ENCODE results near the gene ZCCHC7.

ZCCHC7 gene

DNA sequence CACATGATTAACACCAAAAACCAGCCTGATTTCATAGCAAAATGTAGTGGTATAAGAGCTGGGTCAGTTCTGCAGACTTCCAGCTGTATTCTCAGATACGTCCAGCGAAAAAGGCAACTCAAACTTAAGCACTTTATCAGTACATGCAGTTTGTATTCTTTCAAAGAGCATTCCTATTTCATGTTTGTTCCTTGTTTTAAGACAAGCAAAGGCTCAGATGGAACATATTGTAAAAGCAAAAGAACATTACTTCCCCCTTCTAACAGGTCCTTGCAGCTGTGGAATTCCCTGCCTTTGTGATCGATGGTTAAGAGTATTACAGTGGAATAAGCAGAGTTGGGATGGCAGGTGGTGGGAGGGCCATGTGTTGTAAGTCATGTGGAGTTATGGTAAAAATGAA is 215.8 kb downstream of the ZCCHC7 start:
- Histone ChIP-seq H3K27me3 (ENCODE audit: low read depth, low read length) (no peaks in the 10 kb centered on the region), H3K9me3 (ENCODE audit: insufficient read depth, low read length) (no peaks in the 10 kb centered on the region), H3K4me1 (ENCODE audit: low read length) (peaks cover 57% of the 10 kb centered on the region), H3K4me2 (ENCODE audit: low read length) (peak overlapping the region; percentile 39), H3K36me3 (replicated peaks; ENCODE audit: low read depth, low read length) (no peaks in the 10 kb centered on the region), H3K79me2 (ENCODE audit: low read length) (no peaks in the 10 kb centered on the region), H2AFZ (ENCODE audit: low read depth, low read length) (no peak overlapping the region), H3K9ac (ENCODE audit: low read length) (peak overlapping the region; percentile 10; the same call in 1 of the 2 replicates), H4K20me1 (ENCODE audit: insufficient read depth, low read length) (no peaks in the 10 kb centered on the region), H3K4me3 (ENCODE audit: low read length) (no peak overlapping the region), H3K27ac (ENCODE audit: low read length) (0 out of 2 replicates have a peak overlapping the region, but pooled peaks have one; percentile 12)
- TF ChIP-seq, protein P1, sequence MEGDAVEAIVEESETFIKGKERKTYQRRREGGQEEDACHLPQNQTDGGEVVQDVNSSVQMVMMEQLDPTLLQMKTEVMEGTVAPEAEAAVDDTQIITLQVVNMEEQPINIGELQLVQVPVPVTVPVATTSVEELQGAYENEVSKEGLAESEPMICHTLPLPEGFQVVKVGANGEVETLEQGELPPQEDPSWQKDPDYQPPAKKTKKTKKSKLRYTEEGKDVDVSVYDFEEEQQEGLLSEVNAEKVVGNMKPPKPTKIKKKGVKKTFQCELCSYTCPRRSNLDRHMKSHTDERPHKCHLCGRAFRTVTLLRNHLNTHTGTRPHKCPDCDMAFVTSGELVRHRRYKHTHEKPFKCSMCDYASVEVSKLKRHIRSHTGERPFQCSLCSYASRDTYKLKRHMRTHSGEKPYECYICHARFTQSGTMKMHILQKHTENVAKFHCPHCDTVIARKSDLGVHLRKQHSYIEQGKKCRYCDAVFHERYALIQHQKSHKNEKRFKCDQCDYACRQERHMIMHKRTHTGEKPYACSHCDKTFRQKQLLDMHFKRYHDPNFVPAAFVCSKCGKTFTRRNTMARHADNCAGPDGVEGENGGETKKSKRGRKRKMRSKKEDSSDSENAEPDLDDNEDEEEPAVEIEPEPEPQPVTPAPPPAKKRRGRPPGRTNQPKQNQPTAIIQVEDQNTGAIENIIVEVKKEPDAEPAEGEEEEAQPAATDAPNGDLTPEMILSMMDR (IDR thresholded peaks at IDR 0.05; ENCODE audit: low read depth, low read length), result no peak
- TF ChIP-seq EZH2phosphoT487 (IDR thresholded peaks at IDR 0.05; ENCODE audit: low read depth), result no peak

DNA sequence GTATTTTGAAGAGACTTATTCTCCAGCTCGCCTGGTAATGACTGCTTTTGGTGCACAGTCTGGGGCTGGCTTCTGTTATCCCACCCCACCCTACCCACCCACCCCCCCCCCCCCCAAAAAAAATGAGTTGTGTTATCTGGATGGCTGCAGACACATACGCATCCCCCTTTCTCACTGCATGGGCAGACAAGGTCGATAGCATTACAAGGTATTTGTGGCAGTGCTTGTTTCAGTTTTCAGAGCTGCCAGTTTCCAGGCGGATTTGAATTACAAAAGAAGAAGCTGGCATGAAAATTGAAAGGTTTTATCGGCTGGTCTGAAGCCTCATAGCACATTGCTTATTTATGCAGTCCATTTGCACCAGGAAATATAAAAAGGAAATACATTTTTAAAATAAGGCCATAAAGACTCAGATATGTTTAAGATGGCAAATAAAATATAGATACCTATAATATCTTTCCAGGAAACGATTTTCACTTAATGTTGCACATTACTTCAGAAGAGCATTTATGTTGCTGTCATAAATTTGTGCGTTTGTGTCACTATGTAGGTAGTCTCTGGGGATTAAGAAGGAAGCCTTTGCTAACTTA is 217.0 kb downstream of the ZCCHC7 start:
- peak overlapping the region; percentile 34 for H3K9ac ChIP-seq (ENCODE audit: low read length)
- H3K4me2 ChIP-seq (ENCODE audit: low read length), result peak overlapping the region; percentile 64
- no peak overlapping the region for H2AFZ ChIP-seq (ENCODE audit: low read depth, low read length)
- H4K20me1 ChIP-seq (ENCODE audit: insufficient read depth, low read length), result no peaks in the 10 kb centered on the region
- TF ChIP-seq EZH2phosphoT487 (IDR thresholded peaks at IDR 0.05; ENCODE audit: low read depth), result no peak
- TF ChIP-seq, protein P1 (IDR thresholded peaks at IDR 0.05; ENCODE audit: low read depth, low read length), result no peak
- no peaks in the 10 kb centered on the region for H3K36me3 ChIP-seq (replicated peaks; ENCODE audit: low read depth, low read length)
- H3K27ac ChIP-seq (ENCODE audit: low read length), result no peak overlapping the region
- H3K79me2 ChIP-seq (ENCODE audit: low read length), result no peaks in the 10 kb centered on the region
- peak overlapping the region; percentile 28 for H3K4me3 ChIP-seq (ENCODE audit: low read length)
- no peaks in the 10 kb centered on the region for H3K9me3 ChIP-seq (ENCODE audit: insufficient read depth, low read length)
- peaks cover 51% of the 10 kb centered on the region for H3K4me1 ChIP-seq (ENCODE audit: low read length)
- H3K27me3 ChIP-seq (ENCODE audit: low read depth, low read length), result no peaks in the 10 kb centered on the region

DNA sequence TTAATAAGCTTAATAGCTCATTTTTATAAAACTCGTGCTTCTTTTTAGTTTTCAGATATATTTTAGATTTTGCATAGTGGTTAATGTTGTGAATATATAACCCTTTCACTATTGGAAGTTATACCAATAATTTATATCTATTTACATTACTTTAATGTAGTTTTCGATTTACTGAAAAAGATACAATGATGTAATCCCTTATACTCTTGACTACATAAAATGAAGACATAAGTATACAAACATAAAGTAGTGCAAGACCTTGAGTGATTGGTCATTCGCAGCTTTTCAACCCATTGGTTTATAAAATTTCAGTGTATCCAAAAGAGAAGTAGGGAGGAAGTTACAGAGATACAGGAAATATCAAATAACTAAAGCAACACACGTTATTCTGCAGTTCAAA is 217.8 kb downstream of the ZCCHC7 start:
- no peak overlapping the region for H3K4me3 ChIP-seq (ENCODE audit: low read length)
- no peaks in the 10 kb centered on the region for H3K79me2 ChIP-seq (ENCODE audit: low read length)
- H3K36me3 ChIP-seq (replicated peaks; ENCODE audit: low read depth, low read length), result no peaks in the 10 kb centered on the region
- peak overlapping the region; percentile 64 for H3K4me2 ChIP-seq (ENCODE audit: low read length)
- H3K9me3 ChIP-seq (ENCODE audit: insufficient read depth, low read length), result no peaks in the 10 kb centered on the region
- no peaks in the 10 kb centered on the region for H3K27me3 ChIP-seq (ENCODE audit: low read depth, low read length)
- no peak for TF ChIP-seq EZH2phosphoT487 (IDR thresholded peaks at IDR 0.05; ENCODE audit: low read depth)
- TF ChIP-seq, protein P1 (IDR thresholded peaks at IDR 0.05; ENCODE audit: low read depth, low read length), result no peak
- peaks cover 51% of the 10 kb centered on the region for H3K4me1 ChIP-seq (ENCODE audit: low read length)
- no peak overlapping the region for H2AFZ ChIP-seq (ENCODE audit: low read depth, low read length)
- no peaks in the 10 kb centered on the region for H4K20me1 ChIP-seq (ENCODE audit: insufficient read depth, low read length)
- H3K27ac ChIP-seq (ENCODE audit: low read length), result no peak overlapping the region
- H3K9ac ChIP-seq (ENCODE audit: low read length), result no peak overlapping the region

DNA sequence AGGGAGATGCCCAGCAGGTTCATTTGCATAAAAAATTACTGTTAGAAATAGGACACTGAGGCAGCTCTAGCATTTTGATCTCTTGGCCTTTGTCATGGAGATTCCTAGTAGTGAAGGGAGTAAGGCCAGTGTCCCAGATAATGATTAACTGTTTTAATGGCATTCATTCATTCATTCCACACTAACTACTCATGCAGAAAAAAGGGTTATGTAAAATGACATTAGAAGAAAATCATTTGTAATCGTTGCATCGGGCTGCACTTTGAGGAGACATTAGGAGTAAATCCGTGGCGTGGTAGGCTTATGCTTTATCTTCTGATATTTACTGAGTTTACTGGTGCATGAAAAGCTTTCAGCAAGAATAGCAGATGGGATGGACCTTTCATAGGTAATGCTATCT is 219.5 kb downstream of the ZCCHC7 start:
- H3K27me3 ChIP-seq (ENCODE audit: low read depth, low read length), result no peaks in the 10 kb centered on the region
- no peak overlapping the region for H3K4me3 ChIP-seq (ENCODE audit: low read length)
- H3K27ac ChIP-seq (ENCODE audit: low read length), result no peak overlapping the region
- H3K9ac ChIP-seq (ENCODE audit: low read length), result no peak overlapping the region
- no peaks in the 10 kb centered on the region for H4K20me1 ChIP-seq (ENCODE audit: insufficient read depth, low read length)
- no peak overlapping the region for H2AFZ ChIP-seq (ENCODE audit: low read depth, low read length)
- TF ChIP-seq EZH2phosphoT487 (IDR thresholded peaks at IDR 0.05; ENCODE audit: low read depth), result no peak
- TF ChIP-seq, protein P1 (IDR thresholded peaks at IDR 0.05; ENCODE audit: low read depth, low read length), result no peak
- peaks cover 50% of the 10 kb centered on the region for H3K4me1 ChIP-seq (ENCODE audit: low read length)
- H3K36me3 ChIP-seq (replicated peaks; ENCODE audit: low read depth, low read length), result no peaks in the 10 kb centered on the region
- no peak overlapping the region for H3K4me2 ChIP-seq (ENCODE audit: low read length)
- H3K79me2 ChIP-seq (ENCODE audit: low read length), result no peaks in the 10 kb centered on the region
- H3K9me3 ChIP-seq (ENCODE audit: insufficient read depth, low read length), result no peaks in the 10 kb centered on the region

All from OCI-LY3 (cell line).